ENCODE data around the gene GID4.

GRCh38 chr17:17990282-17990681 lies 48.9 kb upstream of the GID4 start:
- TF ChIP-seq POLR2A (IDR thresholded peaks at IDR 0.05): no peak
- TF ChIP-seq CTCF (IDR thresholded peaks at IDR 0.05 in 8 of 11, conservative IDR thresholded peaks at IDR 0.05 in 3 of 11): no peak
